Activated CD8-positive, alpha-beta memory T cell treated with anti-CD3 and anti-CD28 coated beads for 4 hours (primary cell): ENCODE data around the gene CARS1.

Experiments used
- DNase-seq, 2 donors: peaks; one replicate each; pipeline ENCODE4 v3.0.0-alpha.2; 2020; ENCODE audit warnings: low read depth in 2 of 2

CARS1 gene

DNA sequence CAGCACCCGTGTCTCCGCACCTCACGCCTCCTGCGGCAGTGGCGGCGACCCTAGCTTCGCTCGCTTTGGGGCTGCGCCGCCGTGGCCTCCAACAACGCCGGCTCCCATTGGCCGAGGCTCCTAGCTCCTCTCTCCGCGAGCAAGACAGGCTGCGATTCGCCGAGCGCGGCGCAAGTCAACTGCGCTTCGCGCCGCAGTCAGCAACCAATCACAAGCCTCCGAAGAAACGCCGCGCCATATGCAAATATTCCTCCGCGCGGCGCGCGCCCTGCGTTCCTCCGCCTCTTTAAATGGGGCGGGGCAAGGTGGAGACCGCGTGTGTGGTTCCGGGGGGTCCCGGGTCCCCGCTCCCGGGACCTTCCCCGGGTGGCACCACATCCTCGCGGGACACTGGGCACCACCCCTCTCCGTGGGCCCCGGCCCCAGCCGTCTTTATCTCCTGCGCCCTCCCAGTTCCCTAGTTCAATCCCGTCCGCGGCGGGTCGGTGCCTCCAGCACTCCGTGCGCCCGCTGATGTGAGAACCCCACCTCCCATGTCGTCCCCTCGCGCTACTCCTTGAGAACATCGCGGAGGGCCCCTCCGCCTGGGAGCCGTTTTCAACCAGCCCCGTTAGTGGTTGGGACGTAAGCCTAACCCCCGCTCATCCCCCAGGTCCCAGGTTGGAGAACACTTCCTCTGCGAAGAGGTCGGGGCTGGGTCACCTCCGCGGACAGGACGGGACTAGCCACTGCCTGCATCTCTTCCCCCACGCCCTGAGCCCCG lies 64.8 kb downstream of the CARS1 start, which contains the start of gene NAP1L4:
Gene NAP1L4 (minus strand): TSS at position 96 of the 763 bp plus-strand sequence. CDS start 13,109 bp downstream, outside the sequence.
- DNase-seq = peak; percentile 89 to 93

GRCh38 chr11:2991452-2992233 lies 65.6 kb downstream of the CARS1 start:
- no peak for DNase-seq

DNA sequence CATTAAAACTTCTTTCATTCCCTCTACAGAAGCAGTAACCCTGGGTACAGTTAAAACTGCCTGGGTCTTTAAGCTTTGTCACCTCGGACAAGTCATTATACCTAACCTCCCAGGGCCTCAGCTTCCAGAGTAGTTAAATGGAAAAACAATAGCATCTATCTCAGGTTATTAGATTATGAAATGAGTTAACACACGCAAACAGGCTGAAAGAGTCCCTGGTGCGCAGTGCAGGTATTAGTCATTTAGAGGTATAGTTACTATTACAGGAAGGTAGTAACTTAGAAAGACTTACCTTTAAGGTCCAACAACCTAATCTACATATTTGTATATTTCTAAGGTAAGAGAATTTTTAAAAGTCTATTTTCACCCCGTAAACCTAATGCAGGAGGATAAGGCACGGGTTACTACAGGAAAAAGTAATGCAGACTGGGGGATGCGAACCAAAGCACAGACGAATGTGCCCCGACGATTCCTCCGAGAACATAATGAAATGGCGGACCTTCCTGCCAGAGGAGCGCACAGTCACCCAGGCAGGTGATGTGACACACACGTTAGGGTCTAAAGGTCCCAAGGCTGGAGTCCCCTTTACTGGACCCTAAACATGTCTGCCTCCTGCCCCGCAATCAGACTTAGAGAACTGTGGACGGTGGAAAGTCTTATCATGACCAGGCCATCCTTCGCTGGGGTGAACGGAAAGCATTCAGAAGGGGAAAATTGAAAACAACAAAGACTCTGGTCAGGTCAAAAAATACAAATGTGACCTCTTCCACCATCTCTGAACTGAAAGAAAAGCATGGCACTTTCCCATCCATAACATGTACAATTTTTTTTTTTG lies 66.4 kb downstream of the CARS1 start:
- no peak for DNase-seq

DNA sequence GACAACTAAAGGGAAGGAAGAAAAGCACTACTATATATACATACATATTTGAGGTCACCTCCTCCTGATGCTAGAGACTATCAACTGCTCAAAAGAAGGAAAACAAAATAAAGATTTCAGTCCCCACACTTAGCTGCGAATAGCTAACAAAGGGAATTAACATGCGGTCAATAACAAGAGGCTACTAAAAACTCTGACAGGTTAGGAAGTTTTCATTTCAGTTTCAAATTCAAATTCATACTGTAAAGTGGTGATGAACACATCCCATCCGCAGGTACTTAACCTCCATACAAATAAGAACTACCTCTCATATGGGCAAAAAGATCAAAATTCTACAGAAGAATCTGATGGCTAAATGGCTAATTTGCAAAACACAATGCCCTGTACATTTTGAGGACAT lies 67.7 kb downstream of the CARS1 start:
- DNase-seq = no peak

GRCh38 chr11:2989006-2989405 lies 68.2 kb downstream of the CARS1 start:
- no peak for DNase-seq

DNA sequence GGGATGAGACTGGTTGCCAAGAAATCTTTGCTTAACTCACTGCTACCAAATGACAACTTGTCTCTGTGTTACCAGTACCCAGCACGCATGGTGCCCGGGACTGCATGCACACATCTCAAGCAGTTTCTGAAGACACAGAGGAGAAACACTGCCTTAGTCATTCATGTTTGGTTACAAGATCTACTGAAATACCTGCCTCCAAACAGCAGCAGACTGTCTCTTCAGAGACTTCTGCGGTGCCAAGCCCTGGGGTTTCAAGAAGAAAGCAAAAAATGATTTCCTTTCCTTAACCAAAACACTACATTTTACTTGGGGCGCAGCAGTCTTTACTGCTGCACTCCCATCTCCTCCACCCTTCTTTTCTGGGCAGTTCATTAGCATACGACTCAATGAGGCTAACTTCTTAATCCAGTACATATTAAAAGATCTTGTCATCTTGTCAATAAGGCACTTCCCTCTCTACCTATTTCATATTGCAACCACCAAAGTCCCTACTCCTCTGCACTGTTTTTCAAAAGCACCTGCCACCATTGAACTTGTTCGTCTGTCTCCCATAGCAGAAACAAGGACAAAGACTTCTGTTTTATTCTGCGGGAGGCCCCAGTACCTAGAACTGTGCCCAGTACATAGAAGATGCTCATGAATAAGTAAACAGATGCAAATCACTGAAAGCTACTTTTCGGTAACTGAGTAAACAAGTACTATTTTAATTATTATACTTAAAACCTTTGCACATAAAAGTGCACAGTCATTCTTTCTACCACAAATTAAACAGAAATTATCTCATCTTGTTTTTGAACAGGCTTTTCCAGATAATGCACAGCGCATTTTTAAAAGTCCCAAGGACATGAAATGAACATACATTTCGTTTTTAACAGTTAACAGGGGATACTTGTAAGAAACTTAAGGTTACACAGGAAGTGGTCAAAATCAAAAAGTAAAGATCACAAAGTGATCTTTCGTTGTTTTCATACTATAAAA lies 69.1 kb downstream of the CARS1 start:
- peak in 1 of 2 donors; percentile 10 for DNase-seq

- DNase-seq = no peak
Observed at GRCh38 chr11:2983908-2984307, 73.3 kb downstream of the CARS1 start.

DNA sequence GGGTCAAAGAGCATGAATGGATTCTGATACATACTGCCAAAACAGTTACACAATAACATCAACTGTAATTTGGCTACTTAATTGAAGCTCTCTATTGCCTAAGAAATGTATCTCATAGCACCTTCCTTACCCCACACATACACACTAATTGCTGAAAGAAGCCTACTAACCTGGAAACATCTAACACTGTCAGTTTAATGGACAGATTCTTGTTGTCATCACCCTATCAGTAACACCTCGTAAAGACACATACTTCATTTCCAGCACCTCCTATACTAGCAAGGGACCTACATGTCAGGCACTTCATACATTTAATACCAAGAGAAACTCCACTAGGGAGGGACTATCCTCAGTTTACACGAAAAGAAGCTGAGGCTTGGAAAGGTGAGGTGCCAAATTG lies 75.0 kb downstream of the CARS1 start:
- no peak for DNase-seq

- no peak for DNase-seq
Observed at GRCh38 chr11:2981130-2981529, 76.1 kb downstream of the CARS1 start.

- no peak for DNase-seq
Observed at GRCh38 chr11:2980168-2980840, 76.9 kb downstream of the CARS1 start.

DNA sequence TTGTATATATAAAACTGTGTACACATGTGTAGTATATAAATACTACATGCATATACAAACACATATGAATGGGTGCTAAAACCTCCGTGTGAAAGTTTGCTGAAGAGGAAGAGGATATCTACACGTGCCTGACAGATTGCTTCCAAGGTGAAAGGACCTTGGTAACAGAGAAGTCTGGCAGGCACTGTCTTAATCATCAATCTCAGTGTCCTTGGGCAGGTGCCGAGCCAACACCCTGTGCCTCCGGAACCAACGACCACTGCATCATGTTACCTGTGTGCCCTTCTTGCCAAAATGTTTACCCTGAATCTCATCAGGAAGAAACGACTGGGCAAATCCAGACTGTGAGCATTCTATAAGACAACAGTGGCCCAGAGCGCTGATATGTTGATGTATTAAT lies 80.1 kb downstream of the CARS1 start:
- DNase-seq = no peak

DNA sequence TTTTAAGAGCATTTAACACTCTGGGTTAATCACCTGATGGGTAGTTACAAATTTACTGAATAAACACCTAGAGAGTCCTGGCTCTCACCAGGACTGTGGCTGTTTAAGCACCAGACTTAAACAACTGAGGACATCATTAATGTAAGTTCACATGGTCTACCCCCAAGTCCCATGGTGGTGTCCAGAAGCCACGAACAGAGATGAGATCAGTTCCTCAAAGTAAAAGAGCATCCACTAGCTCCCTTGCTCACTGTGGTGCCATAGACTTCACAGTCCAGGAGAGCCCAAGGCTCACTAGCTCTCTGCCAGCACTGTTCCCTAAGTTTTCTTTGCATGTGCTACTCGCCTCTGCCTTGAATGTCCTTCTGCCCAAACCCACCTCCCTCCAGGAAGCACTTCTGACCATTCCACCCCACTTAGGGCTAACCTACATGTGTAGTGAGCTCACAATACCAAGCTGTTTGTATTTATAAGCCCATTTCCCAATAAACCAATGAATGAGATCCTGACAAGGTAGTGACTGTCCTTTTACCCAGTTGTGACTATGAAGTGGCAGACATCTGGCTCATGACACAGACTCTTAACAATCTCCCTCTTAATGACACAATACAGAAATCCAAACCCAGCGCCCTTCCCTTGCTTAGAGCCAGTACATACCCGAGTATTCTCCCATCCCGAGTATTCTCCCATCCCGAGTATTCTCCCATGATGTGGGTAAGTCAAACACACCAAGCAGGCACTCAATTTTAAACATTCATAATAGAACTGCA lies 80.7 kb downstream of the CARS1 start:
- no peak for DNase-seq

DNA sequence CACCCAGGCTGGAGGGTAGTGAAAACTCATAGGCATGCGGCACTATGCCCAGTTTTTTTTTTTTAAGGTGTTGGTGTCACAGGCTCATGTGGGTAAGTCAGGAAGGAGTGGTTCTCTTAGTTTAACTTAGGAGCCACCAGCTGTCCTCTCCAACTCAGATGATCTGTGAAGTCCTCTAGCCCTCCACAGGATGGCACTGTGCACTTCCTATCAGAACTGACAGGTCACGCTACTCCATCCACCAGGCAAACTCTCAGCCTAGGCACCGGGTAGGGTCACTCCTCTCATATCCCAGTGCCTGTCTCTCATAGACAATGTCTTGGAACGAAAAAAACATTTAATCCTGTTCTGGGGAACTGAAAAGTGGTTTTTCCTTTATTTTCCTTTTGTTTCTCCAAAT lies 81.6 kb downstream of the CARS1 start:
- no peak for DNase-seq

DNA sequence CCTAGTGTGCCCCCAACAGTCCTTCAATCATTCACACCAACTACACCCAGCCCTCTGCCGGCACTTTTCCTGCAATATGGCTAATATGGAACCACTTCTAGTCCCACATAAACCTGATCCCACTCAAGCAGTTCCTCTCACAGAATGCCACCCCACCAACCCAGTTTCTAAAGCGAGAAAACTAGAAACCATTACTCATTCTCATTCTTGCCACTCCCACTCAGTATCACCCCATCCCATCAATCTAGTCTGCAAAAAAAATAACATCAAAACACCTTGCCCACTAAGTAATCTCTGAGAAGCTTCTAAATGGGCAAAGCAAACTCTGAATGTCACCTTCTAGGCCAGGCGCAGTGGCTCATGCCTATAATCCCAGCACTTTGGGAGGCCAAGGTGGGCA lies 83.0 kb downstream of the CARS1 start:
- DNase-seq = no peak

- no peak for DNase-seq
Observed at GRCh38 chr11:2968341-2968900, 88.8 kb downstream of the CARS1 start.

DNA sequence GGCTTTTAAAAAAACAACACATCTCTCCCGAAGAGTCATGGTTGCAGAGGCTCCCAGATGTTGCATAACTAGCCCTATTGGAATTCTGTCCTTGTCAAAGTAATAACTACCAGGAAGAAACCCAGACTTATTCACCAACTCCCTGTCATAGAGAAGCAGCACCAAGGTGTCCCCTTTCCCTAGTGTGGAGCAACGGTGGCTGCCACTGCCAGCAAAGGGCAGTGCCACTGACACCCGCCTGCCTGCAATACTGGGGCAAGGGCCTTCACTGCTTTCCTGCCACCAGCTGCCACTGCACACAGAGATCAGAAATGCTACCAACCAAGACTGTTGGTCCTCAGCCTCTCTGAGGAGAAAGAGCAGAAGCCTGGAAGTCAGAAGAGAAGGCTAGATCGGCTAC lies 92.4 kb downstream of the CARS1 start:
- no peak for DNase-seq

- no peak for DNase-seq
Observed at GRCh38 chr11:2963761-2964160, 93.5 kb downstream of the CARS1 start.

DNA sequence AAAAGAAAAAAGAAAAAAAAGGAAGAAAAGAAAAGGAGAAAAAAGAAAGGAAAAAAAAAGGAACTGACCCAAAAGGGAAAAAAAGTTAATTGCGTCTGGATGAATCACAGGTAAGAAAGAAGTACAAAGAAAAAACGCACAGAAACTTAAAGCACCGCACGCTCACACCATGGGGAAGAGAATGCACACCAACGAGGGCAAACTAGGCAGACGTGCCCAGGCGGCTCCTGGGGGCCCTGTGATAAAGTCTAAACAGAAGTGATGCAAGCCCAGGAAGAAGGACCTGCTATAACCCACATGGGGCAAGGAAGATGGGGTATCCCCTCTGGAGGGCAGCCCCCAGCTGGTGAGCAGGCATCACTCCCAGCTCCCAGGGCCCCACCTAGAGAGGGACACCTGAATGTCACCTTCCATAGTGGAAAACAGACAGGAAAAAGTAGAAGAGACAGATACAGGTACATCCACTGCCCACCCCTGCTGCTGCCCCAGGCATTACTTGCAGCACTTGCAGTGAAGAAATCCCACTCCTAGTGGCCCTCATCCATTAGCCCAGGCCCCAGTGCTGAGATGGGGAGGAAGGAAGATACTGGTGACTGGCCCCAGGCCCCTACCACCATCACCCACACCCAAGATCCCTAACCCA lies 94.0 kb downstream of the CARS1 start:
- DNase-seq = no peak

DNA sequence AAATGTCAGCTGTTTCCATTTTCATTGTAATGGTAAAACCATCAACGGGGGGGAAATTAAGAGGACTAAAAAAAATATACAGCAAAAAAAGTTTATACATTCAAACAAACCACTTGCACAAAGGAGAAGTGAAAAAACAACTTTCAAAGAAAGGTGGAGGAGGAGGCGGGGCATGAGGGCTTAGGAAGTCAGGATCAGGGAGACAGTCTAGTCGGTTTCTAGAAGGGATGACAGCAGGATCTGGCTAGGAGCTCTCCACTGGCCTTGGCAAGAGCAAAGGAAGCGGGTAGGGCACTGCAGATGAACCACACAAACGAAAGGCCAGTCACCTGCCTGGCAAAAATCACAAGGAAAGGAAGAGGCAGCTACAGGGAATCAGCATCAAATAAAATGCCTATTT lies 96.1 kb downstream of the CARS1 start:
- DNase-seq = no peak
